A549 (cell line): ENCODE results near the gene MARCHF9. TPM values are rescaled to one million over a fixed set of nuclear protein-coding genes. Genes with fewer than 3 reads are reported as not detected.

Experiments used
- ATAC-seq, 2 experiments: fragments of 200-7000 bp in 1 of 2; fragments of >200 bp in 1 of 2; cut with Nextera tagmentation in 1 of 2; cut with Tn5 transposase in 1 of 2; 3 replicates each; pipeline versions ENCODE4 v1.8.0 to v1.9.1; 2018 to 2020; ENCODE audit warnings: mild to moderate bottlenecking in 1 of 2, moderate library complexity in 1 of 2
- CTCF ChIA-PET: fragments of 300-600 bp; sonication (Branson Sonifier 250); formaldehyde crosslinking; extraction: SDS; loops from one replicate; lab custom pipeline; 2021; ENCODE audit warnings: antibody characterized with exemption, inconsistent platforms; lab: Yijun Ruan, JAX
- POLR2A ChIA-PET: fragments of 350-600 bp; formaldehyde crosslinking; extraction: SDS; loops from one replicate; lab custom pipeline; 2021; ENCODE audit warnings: antibody characterized with exemption, inconsistent platforms; lab: Yijun Ruan, JAX
- DNase-seq, 2 experiments: peaks; one replicate each; pipeline versions ENCODE4 v3.0.0 to v3.0.0-alpha.2; 2011 to 2016; ENCODE audit warnings: low read depth in 1 of 2, low spot score in 1 of 2
- FAIRE-seq: peaks from 2 replicates; lab custom pipeline; 2011; peaks lifted over from hg19 to GRCh38; lab: Jason Lieb, UNC
- H3K27ac ChIP-seq, 2 experiments: fragments of >200 bp; sonication (Bioruptor Twin); formaldehyde crosslinking; 3 replicates each; pipeline ENCODE4 v1.5.1; 2016 to 2017
- H3K4me1 ChIP-seq: fragments of >200 bp; sonication (Bioruptor Twin); formaldehyde crosslinking; 3 replicates; pipeline ENCODE4 v1.6.1; 2016
- H3K4me2 ChIP-seq: fragments of >200 bp; sonication (Bioruptor Twin); formaldehyde crosslinking; 3 replicates; pipeline ENCODE4 v1.6.1; 2016
- H3K4me3 ChIP-seq: fragments of >200 bp; sonication (Bioruptor Twin); formaldehyde crosslinking; 3 replicates; pipeline ENCODE4 v1.5.1; 2016
- H3K9me3 ChIP-seq: fragments of >200 bp; sonication (Bioruptor Twin); formaldehyde crosslinking; 3 replicates; pipeline ENCODE4 v1.6.1; 2016
- CHD4 ChIP-seq: fragments of 200-600 bp; sonication (generic); IDR thresholded peaks from 2 replicates; pipeline ENCODE4 v1.6.1; 2016; ENCODE audit warnings: antibody characterized with exemption, mild to moderate bottlenecking, borderline replicate concordance
- CTCF ChIP-seq: fragments of >200 bp; sonication (Bioruptor Twin); formaldehyde crosslinking; IDR thresholded peaks from 3 replicates; pipeline ENCODE4 v1.5.1; 2016
- EHMT2 ChIP-seq: fragments of 200-600 bp; sonication (generic); IDR thresholded peaks from 2 replicates; pipeline ENCODE4 v1.6.1; 2016; ENCODE audit warnings: antibody characterized with exemption, low read depth, mild to moderate bottlenecking, moderate library complexity
- HDAC2 ChIP-seq: fragments of 200-600 bp; sonication (generic); IDR thresholded peaks from 2 replicates; pipeline ENCODE4 v1.6.1; 2016
- HES2 ChIP-seq: fragments of >200 bp; sonication (Bioruptor Twin); formaldehyde crosslinking; IDR thresholded peaks from 2 replicates; pipeline ENCODE4 v1.6.1; 2016
- JUNB ChIP-seq: fragments of >200 bp; sonication (Bioruptor Twin); formaldehyde crosslinking; IDR thresholded peaks from 2 replicates; pipeline ENCODE4 v1.6.1; 2016
- KDM1A ChIP-seq: fragments of 200-600 bp; sonication (generic); IDR thresholded peaks from 2 replicates; pipeline ENCODE4 v1.6.1; 2016; ENCODE audit warnings: low read depth, mild to moderate bottlenecking
- MAFK ChIP-seq: fragments of 450-650 bp; IDR thresholded peaks from 2 replicates; pipeline ENCODE4 v1.6.1; 2014; ENCODE audit not compliant: partially characterized antibody
- NFE2L2 ChIP-seq: fragments of 150-350 bp; conservative IDR thresholded peaks from 2 replicates; pipeline ENCODE4 v1.6.1; 2014; ENCODE audit warnings: low read length
- NR3C1 ChIP-seq: fragments of >200 bp; sonication (Bioruptor Twin); formaldehyde crosslinking; IDR thresholded peaks from 3 replicates; pipeline ENCODE4 v1.6.1; 2017
- PBX3 ChIP-seq: IDR thresholded peaks from 2 replicates; pipeline ENCODE4 v1.6.1; 2012
- POLR2AphosphoS2 ChIP-seq: conservative IDR thresholded peaks from 2 replicates; pipeline ENCODE4 v1.6.1; 2012; ENCODE audit warnings: low read length, improper control_type of control experiment, inconsistent platforms
- RNF2 ChIP-seq: fragments of 200-600 bp; sonication (generic); IDR thresholded peaks from 2 replicates; pipeline ENCODE4 v1.6.1; 2016; ENCODE audit warnings: low read depth, mild to moderate bottlenecking, antibody characterized with exemption, moderate library complexity, borderline replicate concordance
- SMC3 ChIP-seq: fragments of >200 bp; sonication (Bioruptor Twin); formaldehyde crosslinking; IDR thresholded peaks from 3 replicates; pipeline ENCODE4 v1.6.1; 2018; ENCODE audit warnings: inconsistent platforms
- TFCP2L1 ChIP-seq: fragments of 250-450 bp; sonication (Bioruptor Pico); IDR thresholded peaks from 2 replicates; pipeline ENCODE4 v1.5.0; 2021; ENCODE audit warnings: mild to moderate bottlenecking
- ZFP36 ChIP-seq: fragments of 450-650 bp; IDR thresholded peaks from 2 replicates; pipeline ENCODE4 v1.6.1; 2014; ENCODE audit warnings: borderline replicate concordance; ENCODE audit not compliant: partially characterized antibody
- WGBS: methylation state at CpG from one replicate; pipeline ENCODE4 v1.1.6; 2017; ENCODE audit errors: missing lambda C conversion rate; 5-methylcytosine and 5-hydroxymethylcytosine counted together
- polyA plus RNA-seq, 4 experiments: library from polyadenylated mRNA; depleted of rRNA in 3 of 4; stranded (reverse); fragments of >200 nt; fragmentation: RNase III in 1 of 4; extraction: RNeasy Plus Mini Kit Qiagen cat#74134 plus additional on column Dnase treatment in 1 of 4; gene quantifications; 2 replicates in 3 of 4; 3 replicates in 1 of 4; pipeline ENCODE4 v1.2.3, GENCODE V29; 2011 to 2017
- TF ChIP-seq, protein P1 (sequence below): fragments of 450-650 bp; IDR thresholded peaks from 2 replicates; pipeline ENCODE4 v1.6.1; 2014; ENCODE audit warnings: antibody characterized with exemption
- TF ChIP-seq, protein P2 (sequence below): fragments of >200 bp; sonication (Bioruptor Twin); formaldehyde crosslinking; IDR thresholded peaks from 3 replicates; pipeline ENCODE4 v1.6.1; 2016

MARCHF9 gene
- polyA plus RNA-seq, 2 of the 4 experiments (the other 2 are of a cell fraction), result 6.8 to 7.2 TPM

GRCh38 chr12:57797933-57798332 is 43.0 kb downstream of the MARCHF9 start:
- H3K4me2 ChIP-seq, result no peak overlapping the region

GRCh38 chr12:57800965-57801364 is 46.1 kb downstream of the MARCHF9 start:
- WGBS, result 94% methylated on average over 3 of the region's 3 CpGs
- POLR2A ChIA-PET, result interaction anchor here (2.0 kb wide), 1 partner anchor 29 kb away, joined by 4 read pairs; the partner anchor contains the start of genes EEF1AKMT3 and METTL1
- no peak overlapping the region for H3K4me2 ChIP-seq
- H3K27ac ChIP-seq, result no peak overlapping the region
- TF ChIP-seq PBX3 (no peak), KDM1A (no peak), RNF2 (no peak), TFCP2L1 (CRISPR knock-in tag) (no peak), CTCF (no peak), ZFP36 (no peak), NFE2L2 (no peak), MAFK (no peak), JUNB (no peak)
- DNase-seq (no peak), ATAC-seq (no peak), FAIRE-seq (no peak)
- H3K4me3 ChIP-seq, result no peak overlapping the region
- CTCF ChIA-PET, result interaction anchor here (1.2 to 6.6 kb wide), 10 partner anchors 12 to 103 kb away, joined by 3 to 64 read pairs (median 6); partner anchors contain the start of gene TSFM
- no peaks in the 10 kb centered on the region for H3K4me1 ChIP-seq
- no peaks in the 10 kb centered on the region for H3K9me3 ChIP-seq

More at GRCh38 chr12:57797933-57798332, 43.0 kb downstream of the MARCHF9 start:
- TF ChIP-seq HES2 (no peak), POLR2AphosphoS2 (no peak), TFCP2L1 (CRISPR knock-in tag) (no peak), NR3C1 (no peak)
- TF ChIP-seq, protein P1, sequence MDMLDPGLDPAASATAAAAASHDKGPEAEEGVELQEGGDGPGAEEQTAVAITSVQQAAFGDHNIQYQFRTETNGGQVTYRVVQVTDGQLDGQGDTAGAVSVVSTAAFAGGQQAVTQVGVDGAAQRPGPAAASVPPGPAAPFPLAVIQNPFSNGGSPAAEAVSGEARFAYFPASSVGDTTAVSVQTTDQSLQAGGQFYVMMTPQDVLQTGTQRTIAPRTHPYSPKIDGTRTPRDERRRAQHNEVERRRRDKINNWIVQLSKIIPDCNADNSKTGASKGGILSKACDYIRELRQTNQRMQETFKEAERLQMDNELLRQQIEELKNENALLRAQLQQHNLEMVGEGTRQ, result no peak
- Histone ChIP-seq H3K27ac (no peak overlapping the region), H3K4me1 (peaks cover 11% of the 10 kb centered on the region; the same call in 2 of the 3 replicates), H3K4me3 (no peak overlapping the region), H3K9me3 (no peaks in the 10 kb centered on the region)
- WGBS, result 91% methylated on average over 1 of the region's 1 CpG
- DNase-seq (no peak), FAIRE-seq (no peak), ATAC-seq (no peak)
- ChIA-PET CTCF (interaction anchor here (0.7 to 1.9 kb wide), 5 partner anchors 15 to 108 kb away, joined by 3 to 6 read pairs (median 4); partner anchors contain the start of gene TSFM), POLR2A (interaction anchor here (1.2 kb wide), 1 partner anchor 31 kb away, joined by 3 read pairs; the partner anchor contains the start of gene CYP27B1)

- ChIA-PET CTCF (interaction anchor here (0.9 to 6.6 kb wide), 25 partner anchors 9 to 219 kb away, joined by 3 to 64 read pairs (median 6); partner anchors contain the start of genes CYP27B1 and TSFM), POLR2A (interaction anchor here (1.3 kb wide), 1 partner anchor 9 kb away, joined by 3 read pairs; no protein-coding TSS in a partner anchor)
- FAIRE-seq, result no peak
- DNase-seq, result no peak
- Histone ChIP-seq H3K4me3 (no peak overlapping the region), H3K4me1 (no peaks in the 10 kb centered on the region), H3K9me3 (no peaks in the 10 kb centered on the region), H3K4me2 (no peak overlapping the region), H3K27ac (no peak overlapping the region)
- 44% methylated on average over 1 of the region's 1 CpG for WGBS
- no peak for TF ChIP-seq SMC3
- TF ChIP-seq CHD4, result no peak
- TF ChIP-seq, protein P1, result no peak
- TF ChIP-seq TFCP2L1 (CRISPR knock-in tag), result no peak
- TF ChIP-seq, protein P2, sequence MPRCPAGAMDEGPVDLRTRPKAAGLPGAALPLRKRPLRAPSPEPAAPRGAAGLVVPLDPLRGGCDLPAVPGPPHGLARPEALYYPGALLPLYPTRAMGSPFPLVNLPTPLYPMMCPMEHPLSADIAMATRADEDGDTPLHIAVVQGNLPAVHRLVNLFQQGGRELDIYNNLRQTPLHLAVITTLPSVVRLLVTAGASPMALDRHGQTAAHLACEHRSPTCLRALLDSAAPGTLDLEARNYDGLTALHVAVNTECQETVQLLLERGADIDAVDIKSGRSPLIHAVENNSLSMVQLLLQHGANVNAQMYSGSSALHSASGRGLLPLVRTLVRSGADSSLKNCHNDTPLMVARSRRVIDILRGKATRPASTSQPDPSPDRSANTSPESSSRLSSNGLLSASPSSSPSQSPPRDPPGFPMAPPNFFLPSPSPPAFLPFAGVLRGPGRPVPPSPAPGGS, result no peak
- no peak for TF ChIP-seq ZFP36
- TF ChIP-seq EHMT2, result no peak
- no peak for TF ChIP-seq HDAC2
- no peak; a peak in 1 of 6 replicates for ATAC-seq
These were observed 47.7 kb downstream of the MARCHF9 start for GRCh38 chr12:57802607-57803006.
